ENCODE data around the gene ARID5B. TPM values are rescaled to one million over a fixed set of nuclear protein-coding genes. Genes with fewer than 3 reads are reported as not detected.

Gene ARID5B
- total RNA-seq, 2 donors from 2014 or later: 60.7 to 80.4 TPM

- ATAC-seq (ENCODE audit: insufficient number of reproducible peaks, low FRiP score, low read depth) (no peak), DNase-seq (ENCODE audit: low spot score) (no peak)
- Histone ChIP-seq H3K4me3 (no peak overlapping the region), H3K36me3 (no peaks in the 10 kb centered on the region), H3K9me3 (no peaks in the 10 kb centered on the region), H3K27ac (no peak overlapping the region), H3K4me1 (ENCODE audit: control insufficient read depth in 1 of 2, low read depth in 2 of 2) (peaks cover 0 to 7% of the 10 kb centered on the region in 2 donors), H3K27me3 (replicated peaks; ENCODE audit: insufficient read depth) (no peaks in the 10 kb centered on the region)
- no peak for TF ChIP-seq CTCF (IDR thresholded peaks at IDR 0.05)
Measured at GRCh38 chr10:61918140-61918539, 16.6 kb downstream of the ARID5B start.

GRCh38 chr10:61918989-61919388, 17.5 kb downstream of the ARID5B start:
- DNase-seq (ENCODE audit: low spot score): no peak
- Histone ChIP-seq H3K4me3 (no peak overlapping the region), H3K36me3 (no peaks in the 10 kb centered on the region), H3K27ac (no peak overlapping the region), H3K4me1 (ENCODE audit: control insufficient read depth in 1 of 2, low read depth in 2 of 2) (peaks cover 0 to 12% of the 10 kb centered on the region in 2 donors), H3K9me3 (no peaks in the 10 kb centered on the region), H3K27me3 (replicated peaks; ENCODE audit: insufficient read depth) (no peaks in the 10 kb centered on the region)
- TF ChIP-seq CTCF (IDR thresholded peaks at IDR 0.05): no peak
- ATAC-seq (ENCODE audit: insufficient number of reproducible peaks, low FRiP score, low read depth): no peak

- no peak for TF ChIP-seq CTCF (IDR thresholded peaks at IDR 0.05)
- no peak for ATAC-seq (ENCODE audit: insufficient number of reproducible peaks, low FRiP score, low read depth)
- H3K27me3 ChIP-seq (replicated peaks; ENCODE audit: insufficient read depth): no peaks in the 10 kb centered on the region
- H3K36me3 ChIP-seq: no peaks in the 10 kb centered on the region
- no peak overlapping the region for H3K27ac ChIP-seq
- H3K9me3 ChIP-seq: no peaks in the 10 kb centered on the region
- no peak for DNase-seq (ENCODE audit: low spot score)
- H3K4me1 ChIP-seq (ENCODE audit: control insufficient read depth in 1 of 2, low read depth in 2 of 2): peaks cover 0 to 15% of the 10 kb centered on the region in 2 donors
- no peak overlapping the region for H3K4me3 ChIP-seq
Measured at GRCh38 chr10:61919646-61920215, 18.2 kb downstream of the ARID5B start.

GRCh38 chr10:61921143-61921542, 19.6 kb downstream of the ARID5B start:
- Histone ChIP-seq H3K36me3 (no peaks in the 10 kb centered on the region), H3K4me3 (no peak overlapping the region), H3K9me3 (no peaks in the 10 kb centered on the region), H3K4me1 (ENCODE audit: control insufficient read depth in 1 of 2, low read depth in 2 of 2) (peaks cover 0 to 15% of the 10 kb centered on the region in 2 donors), H3K27ac (no peak overlapping the region), H3K27me3 (replicated peaks; ENCODE audit: insufficient read depth) (no peaks in the 10 kb centered on the region)
- no peak for TF ChIP-seq CTCF (IDR thresholded peaks at IDR 0.05)
- ATAC-seq (ENCODE audit: insufficient number of reproducible peaks, low FRiP score, low read depth): no peak
- DNase-seq (ENCODE audit: low spot score): no peak

- no peak for ATAC-seq (ENCODE audit: insufficient number of reproducible peaks, low FRiP score, low read depth)
- TF ChIP-seq CTCF (IDR thresholded peaks at IDR 0.05): no peak
- Histone ChIP-seq H3K27me3 (replicated peaks; ENCODE audit: insufficient read depth) (no peaks in the 10 kb centered on the region), H3K4me1 (ENCODE audit: control insufficient read depth in 1 of 2, low read depth in 2 of 2) (peaks cover 0 to 15% of the 10 kb centered on the region in 2 donors), H3K27ac (no peak overlapping the region), H3K4me3 (no peak overlapping the region), H3K36me3 (no peaks in the 10 kb centered on the region), H3K9me3 (no peaks in the 10 kb centered on the region)
- no peak for DNase-seq (ENCODE audit: low spot score)
Measured at GRCh38 chr10:61923210-61923949, 21.9 kb downstream of the ARID5B start.

Data from thoracic aorta (tissue), 2 donors.